ENCODE measurements around the gene HTR3B.
"Not testable (repeated sequence)": the region's sequence is repeated elsewhere in the genome, so short reads cannot be mapped to it uniquely, and the experiment has no call there.

The HTR3B gene

DNA sequence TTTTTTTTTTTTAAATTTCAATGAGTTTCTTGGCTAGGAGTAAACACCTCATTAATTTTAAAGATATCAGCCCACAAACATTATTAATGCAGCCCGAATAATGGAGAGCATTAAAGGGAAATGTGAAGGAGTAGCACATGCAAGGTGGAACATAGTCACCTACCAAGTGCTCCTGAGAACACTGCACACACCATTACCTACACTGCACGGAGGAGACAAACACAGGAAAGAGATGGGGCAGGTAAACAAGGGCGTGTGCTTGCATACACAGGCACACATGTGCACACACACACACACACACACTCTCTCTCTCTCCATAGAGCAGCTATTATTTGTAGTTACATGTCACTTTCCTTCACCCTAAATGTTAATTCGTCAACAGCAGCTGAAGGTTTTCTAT lies 30.2 kb downstream of the HTR3B start:
- Histone ChIP-seq H3K36me3 (ENCODE audit: insufficient read depth, low read length) (no peaks in the 10 kb centered on the region), H3K27me3 (ENCODE audit: insufficient read depth, low read length) (peaks cover 10% of the 10 kb centered on the region), H3K4me3 (ENCODE audit: low read length) (no peak overlapping the region), H3K9me3 (ENCODE audit: low read length) (no peaks in the 10 kb centered on the region), H2AFZ (ENCODE audit: low read depth, low read length) (no peak overlapping the region), H3K4me1 (ENCODE audit: insufficient read depth, low read length) (no peaks in the 10 kb centered on the region)

GRCh38 chr11:113935858-113936257 lies 31.3 kb downstream of the HTR3B start:
- H3K4me1 ChIP-seq (ENCODE audit: insufficient read depth, low read length) = no peaks in the 10 kb centered on the region
- H2AFZ ChIP-seq (ENCODE audit: low read depth, low read length) = no peak overlapping the region
- no peak overlapping the region for H3K4me3 ChIP-seq (ENCODE audit: low read length)
- H3K9me3 ChIP-seq (ENCODE audit: low read length) = no peaks in the 10 kb centered on the region
- no peaks in the 10 kb centered on the region for H3K36me3 ChIP-seq (ENCODE audit: insufficient read depth, low read length)
- H3K27me3 ChIP-seq (ENCODE audit: insufficient read depth, low read length) = peaks cover 10% of the 10 kb centered on the region

DNA sequence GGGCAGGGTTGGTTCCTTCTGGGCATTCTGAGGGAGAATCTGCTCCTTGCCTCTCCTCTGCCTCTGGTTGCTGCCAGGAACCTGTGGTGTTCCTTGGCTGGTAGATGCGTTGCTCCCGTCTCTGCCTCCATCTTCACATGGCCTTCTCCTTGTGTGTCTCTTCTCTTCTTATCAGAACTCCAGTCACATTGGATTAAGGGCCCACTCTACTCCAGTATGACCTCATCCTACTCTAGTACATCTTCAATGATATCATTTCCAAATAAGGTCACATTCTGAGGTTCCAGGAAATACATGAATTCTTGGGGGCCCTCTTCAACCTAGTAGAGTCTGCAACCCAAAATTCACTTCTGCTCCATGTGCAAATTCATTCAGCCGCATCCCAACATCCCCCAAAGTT lies 33.3 kb downstream of the HTR3B start:
- no peak overlapping the region for H3K4me3 ChIP-seq (ENCODE audit: low read length)
- H3K4me1 ChIP-seq (ENCODE audit: insufficient read depth, low read length) = no peaks in the 10 kb centered on the region
- no peaks in the 10 kb centered on the region for H3K9me3 ChIP-seq (ENCODE audit: low read length)
- H2AFZ ChIP-seq (ENCODE audit: low read depth, low read length) = no peak overlapping the region
- H3K36me3 ChIP-seq (ENCODE audit: insufficient read depth, low read length) = no peaks in the 10 kb centered on the region
- H3K27me3 ChIP-seq (ENCODE audit: insufficient read depth, low read length) = peaks cover 12% of the 10 kb centered on the region

DNA sequence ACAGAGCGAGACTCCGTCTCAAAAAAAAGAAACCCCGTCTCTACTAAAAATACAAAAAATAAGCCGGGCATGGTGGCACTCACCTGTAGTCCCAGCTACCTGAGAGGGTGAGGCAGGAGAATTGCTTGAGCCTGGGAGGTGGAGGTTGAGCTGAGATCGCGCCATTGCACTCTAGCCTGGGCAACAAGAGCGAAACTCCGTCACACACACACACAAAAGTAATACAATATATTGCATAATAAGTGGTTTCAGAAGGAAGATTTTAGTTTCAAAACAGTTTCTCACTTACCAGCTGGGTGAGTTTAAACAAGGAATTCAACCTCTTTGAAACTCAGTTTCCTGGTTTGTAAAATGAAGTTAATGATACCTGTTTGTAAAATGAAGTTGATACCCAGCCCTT lies 37.7 kb downstream of the HTR3B start:
- Histone ChIP-seq H3K27me3 (ENCODE audit: insufficient read depth, low read length) (peaks cover 7% of the 10 kb centered on the region), H2AFZ (ENCODE audit: low read depth, low read length) (no peak overlapping the region), H3K9me3 (ENCODE audit: low read length) (no peaks in the 10 kb centered on the region)

DNA sequence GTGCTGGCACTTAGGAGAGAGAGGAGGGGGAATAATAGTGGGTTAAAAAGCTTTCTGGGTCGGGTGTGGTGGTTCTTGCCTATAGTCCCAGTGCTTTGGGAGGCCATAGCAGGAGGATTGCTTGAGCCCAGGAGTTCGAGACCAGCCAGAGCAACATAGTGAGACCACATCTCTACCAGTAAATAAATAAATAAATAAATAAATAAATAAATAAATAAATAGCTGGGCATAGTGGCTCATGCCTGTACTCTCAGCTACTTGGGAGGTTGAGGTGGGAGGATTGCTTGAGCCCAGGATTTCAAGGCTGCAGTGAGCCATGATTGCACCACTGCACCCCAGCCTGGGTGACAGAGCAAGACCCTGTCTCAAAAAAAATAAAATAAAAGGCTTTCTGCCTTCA lies 41.6 kb downstream of the HTR3B start:
- not testable (repeated sequence) for H3K4me1 ChIP-seq (ENCODE audit: insufficient read depth, low read length); H3K4me3 ChIP-seq (ENCODE audit: low read length); H2AFZ ChIP-seq (ENCODE audit: low read depth, low read length); H3K9me3 ChIP-seq (ENCODE audit: low read length); H3K36me3 ChIP-seq (ENCODE audit: insufficient read depth, low read length); H3K27me3 ChIP-seq (ENCODE audit: insufficient read depth, low read length)

More for the DNA sequence above, 37.7 kb downstream of the HTR3B start:
- H3K4me3 ChIP-seq (ENCODE audit: low read length) = no peak overlapping the region
- H3K36me3 ChIP-seq (ENCODE audit: insufficient read depth, low read length) = no peaks in the 10 kb centered on the region
- H3K4me1 ChIP-seq (ENCODE audit: insufficient read depth, low read length) = no peaks in the 10 kb centered on the region

DNA sequence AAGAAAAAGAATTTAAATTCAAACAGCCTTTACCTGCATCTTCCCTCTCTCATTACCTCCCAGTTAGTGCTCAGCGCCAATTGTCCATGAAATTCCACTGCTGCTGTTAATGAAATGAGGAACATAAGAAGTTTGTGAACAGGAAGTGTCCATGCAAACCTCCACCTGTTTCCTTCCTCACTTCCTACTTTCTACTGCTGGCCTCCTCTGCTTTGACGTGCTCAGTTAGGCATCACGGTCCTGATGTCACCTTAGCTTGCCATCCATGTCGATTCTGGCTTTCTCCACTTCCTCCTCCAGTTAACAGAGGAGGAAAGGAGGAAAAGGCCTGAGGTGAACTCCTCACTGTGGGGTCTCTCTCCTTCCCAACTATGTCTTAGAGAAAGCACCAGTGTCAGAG lies 43.4 kb downstream of the HTR3B start:
- H3K36me3 ChIP-seq (ENCODE audit: insufficient read depth, low read length) = no peaks in the 10 kb centered on the region
- H3K9me3 ChIP-seq (ENCODE audit: low read length) = no peaks in the 10 kb centered on the region
- no peaks in the 10 kb centered on the region for H3K4me1 ChIP-seq (ENCODE audit: insufficient read depth, low read length)
- peaks cover 17% of the 10 kb centered on the region for H3K27me3 ChIP-seq (ENCODE audit: insufficient read depth, low read length)
- no peak overlapping the region for H2AFZ ChIP-seq (ENCODE audit: low read depth, low read length)
- H3K4me3 ChIP-seq (ENCODE audit: low read length) = no peak overlapping the region

- Histone ChIP-seq H3K4me1 (ENCODE audit: insufficient read depth, low read length) (no peaks in the 10 kb centered on the region), H3K36me3 (ENCODE audit: insufficient read depth, low read length) (no peaks in the 10 kb centered on the region), H3K27me3 (ENCODE audit: insufficient read depth, low read length) (peaks cover 24% of the 10 kb centered on the region), H3K9me3 (ENCODE audit: low read length) (no peaks in the 10 kb centered on the region), H2AFZ (ENCODE audit: low read depth, low read length) (no peak overlapping the region), H3K4me3 (ENCODE audit: low read length) (no peak overlapping the region)
Observed at GRCh38 chr11:113949891-113950290, 45.3 kb downstream of the HTR3B start.

DNA sequence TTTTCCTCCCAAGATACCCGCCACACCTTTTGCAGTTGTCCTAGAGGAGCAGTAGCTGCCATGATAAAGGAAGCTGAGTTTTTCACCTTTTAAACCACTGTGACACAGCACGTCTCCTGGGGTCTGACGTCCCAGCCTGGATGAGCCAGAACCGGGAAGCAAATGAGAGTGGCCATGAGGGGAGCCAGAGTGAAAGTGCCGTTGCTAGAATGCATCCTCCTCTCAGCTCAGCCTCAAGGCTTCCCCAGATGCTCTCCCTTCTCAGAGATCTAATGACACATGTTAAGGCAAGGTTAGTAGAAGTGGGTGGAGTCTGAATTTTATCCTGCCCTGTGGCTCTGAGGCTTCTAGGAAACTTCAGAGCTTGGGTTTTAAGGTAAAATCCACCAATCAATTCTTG lies 46.9 kb downstream of the HTR3B start:
- no peaks in the 10 kb centered on the region for H3K9me3 ChIP-seq (ENCODE audit: low read length)
- no peaks in the 10 kb centered on the region for H3K4me1 ChIP-seq (ENCODE audit: insufficient read depth, low read length)
- no peak overlapping the region for H3K4me3 ChIP-seq (ENCODE audit: low read length)
- peaks cover 22% of the 10 kb centered on the region for H3K27me3 ChIP-seq (ENCODE audit: insufficient read depth, low read length)
- H2AFZ ChIP-seq (ENCODE audit: low read depth, low read length) = no peak overlapping the region
- no peaks in the 10 kb centered on the region for H3K36me3 ChIP-seq (ENCODE audit: insufficient read depth, low read length)

GRCh38 chr11:113952070-113952469 lies 47.5 kb downstream of the HTR3B start:
- Histone ChIP-seq H3K27me3 (ENCODE audit: insufficient read depth, low read length) (peaks cover 25% of the 10 kb centered on the region), H3K4me1 (ENCODE audit: insufficient read depth, low read length) (no peaks in the 10 kb centered on the region), H2AFZ (ENCODE audit: low read depth, low read length) (no peak overlapping the region), H3K4me3 (ENCODE audit: low read length) (no peak overlapping the region), H3K36me3 (ENCODE audit: insufficient read depth, low read length) (no peaks in the 10 kb centered on the region), H3K9me3 (ENCODE audit: low read length) (no peaks in the 10 kb centered on the region)

DNA sequence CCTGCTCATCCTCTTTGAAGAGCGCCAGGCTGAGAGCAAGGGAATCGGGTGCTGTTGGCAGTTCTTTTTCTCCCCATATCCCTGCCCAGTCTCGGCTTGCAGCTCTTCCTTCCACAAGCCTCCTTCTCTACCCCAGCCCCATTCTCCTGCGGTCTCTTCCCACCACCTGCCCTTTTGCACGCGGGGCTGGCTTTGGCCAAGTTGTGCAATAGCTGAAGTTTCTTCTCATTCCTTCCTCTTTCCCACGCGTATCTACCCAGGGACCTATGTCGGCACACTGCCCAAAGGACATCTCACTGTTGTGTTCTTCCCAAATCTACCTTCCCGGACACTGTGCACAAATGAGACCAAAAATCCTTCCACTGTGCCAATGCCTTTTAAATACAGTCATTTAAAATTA lies 48.0 kb downstream of the HTR3B start:
- Histone ChIP-seq H2AFZ (ENCODE audit: low read depth, low read length) (no peak overlapping the region), H3K4me1 (ENCODE audit: insufficient read depth, low read length) (no peaks in the 10 kb centered on the region)

DNA sequence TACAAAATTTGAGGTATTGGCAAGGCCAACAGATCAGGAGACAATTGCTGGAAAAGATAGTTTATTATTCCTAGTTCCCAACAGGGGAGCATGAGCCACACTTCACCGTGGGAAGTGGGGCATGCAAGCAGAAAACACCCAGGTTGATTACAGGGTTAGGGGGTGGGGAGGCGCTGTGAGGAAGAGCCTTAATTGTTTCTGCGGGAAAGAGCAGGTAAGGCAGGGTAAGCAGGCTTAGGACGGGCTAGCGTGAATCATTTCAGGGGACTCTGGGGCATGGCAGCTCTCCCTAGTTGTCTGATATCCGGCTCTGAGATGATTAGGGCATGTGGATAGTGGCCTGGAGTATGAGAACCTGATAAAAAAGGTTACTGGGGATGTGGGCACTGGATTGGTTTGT lies 49.6 kb downstream of the HTR3B start:
- no peaks in the 10 kb centered on the region for H3K36me3 ChIP-seq (ENCODE audit: insufficient read depth, low read length)
- no peaks in the 10 kb centered on the region for H3K4me1 ChIP-seq (ENCODE audit: insufficient read depth, low read length)
- peaks cover 35% of the 10 kb centered on the region for H3K27me3 ChIP-seq (ENCODE audit: insufficient read depth, low read length)
- no peaks in the 10 kb centered on the region for H3K9me3 ChIP-seq (ENCODE audit: low read length)
- no peak overlapping the region for H3K4me3 ChIP-seq (ENCODE audit: low read length)
- no peak overlapping the region for H2AFZ ChIP-seq (ENCODE audit: low read depth, low read length)

More for the DNA sequence above, 48.0 kb downstream of the HTR3B start:
- Histone ChIP-seq H3K4me3 (ENCODE audit: low read length) (no peak overlapping the region), H3K36me3 (ENCODE audit: insufficient read depth, low read length) (no peaks in the 10 kb centered on the region), H3K9me3 (ENCODE audit: low read length) (no peaks in the 10 kb centered on the region), H3K27me3 (ENCODE audit: insufficient read depth, low read length) (peaks cover 29% of the 10 kb centered on the region)

DNA sequence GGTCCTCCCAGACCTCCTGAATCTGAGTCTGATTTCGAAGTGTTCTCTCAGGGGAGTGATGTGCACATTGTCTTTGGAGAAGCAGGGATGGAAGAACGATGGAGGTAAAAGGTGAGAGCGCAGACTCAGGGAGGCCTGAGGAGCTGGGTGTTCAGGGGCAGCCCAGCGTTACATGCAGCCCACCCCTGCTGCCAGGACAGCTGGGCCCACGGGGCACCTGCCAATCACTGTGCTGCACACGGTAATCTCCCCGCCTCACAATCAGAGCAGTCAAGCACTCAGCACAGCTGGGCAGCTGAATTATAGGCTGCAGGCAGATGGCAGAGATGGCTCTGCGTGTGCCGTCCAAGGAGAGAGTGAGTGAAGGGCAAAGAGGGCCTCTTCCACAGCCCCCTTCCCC lies 52.4 kb downstream of the HTR3B start:
- no peak overlapping the region for H3K4me3 ChIP-seq (ENCODE audit: low read length)
- no peaks in the 10 kb centered on the region for H3K36me3 ChIP-seq (ENCODE audit: insufficient read depth, low read length)
- peaks cover 27% of the 10 kb centered on the region for H3K27me3 ChIP-seq (ENCODE audit: insufficient read depth, low read length)
- no peak overlapping the region for H2AFZ ChIP-seq (ENCODE audit: low read depth, low read length)
- no peaks in the 10 kb centered on the region for H3K9me3 ChIP-seq (ENCODE audit: low read length)
- no peaks in the 10 kb centered on the region for H3K4me1 ChIP-seq (ENCODE audit: insufficient read depth, low read length)

- no peaks in the 10 kb centered on the region for H3K4me1 ChIP-seq (ENCODE audit: insufficient read depth, low read length)
- no peaks in the 10 kb centered on the region for H3K9me3 ChIP-seq (ENCODE audit: low read length)
- H2AFZ ChIP-seq (ENCODE audit: low read depth, low read length) = no peak overlapping the region
- H3K4me3 ChIP-seq (ENCODE audit: low read length) = no peak overlapping the region
- peaks cover 17% of the 10 kb centered on the region for H3K27me3 ChIP-seq (ENCODE audit: insufficient read depth, low read length)
- H3K36me3 ChIP-seq (ENCODE audit: insufficient read depth, low read length) = no peaks in the 10 kb centered on the region
Observed at GRCh38 chr11:113960702-113961330, 56.2 kb downstream of the HTR3B start.

DNA sequence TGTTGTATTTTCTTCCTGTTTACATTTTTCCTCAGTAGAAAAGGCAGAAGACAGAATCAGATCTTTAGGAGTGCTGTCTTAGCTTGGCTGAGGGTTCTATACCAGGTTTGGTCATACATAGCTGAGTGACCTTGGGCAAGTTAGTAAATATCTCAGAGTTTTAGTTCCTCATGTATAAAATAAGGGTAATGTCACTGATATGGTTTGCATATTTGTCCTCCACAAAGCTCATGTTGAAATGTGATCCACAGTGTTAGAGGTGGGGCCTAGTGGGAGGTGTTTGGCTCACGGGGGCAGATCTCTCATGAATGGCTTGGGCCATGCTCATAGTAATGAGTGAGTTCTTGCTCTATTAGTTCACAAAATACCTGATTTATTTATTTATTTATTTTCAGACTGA lies 62.8 kb downstream of the HTR3B start:
- Histone ChIP-seq H3K4me3 (ENCODE audit: low read length) (no peak overlapping the region), H3K4me1 (ENCODE audit: insufficient read depth, low read length) (no peaks in the 10 kb centered on the region), H3K27me3 (ENCODE audit: insufficient read depth, low read length) (peaks cover 5% of the 10 kb centered on the region), H3K9me3 (ENCODE audit: low read length) (no peaks in the 10 kb centered on the region), H3K36me3 (ENCODE audit: insufficient read depth, low read length) (no peaks in the 10 kb centered on the region), H2AFZ (ENCODE audit: low read depth, low read length) (no peak overlapping the region)

Data from neuron (in vitro differentiated cells).